ENCODE measurements around the gene OR52E1. TPM values are rescaled to one million over a fixed set of nuclear protein-coding genes. Genes with fewer than 3 reads are reported as not detected.

Gene OR52E1
- total RNA-seq = not detected in 2 replicates

DNA sequence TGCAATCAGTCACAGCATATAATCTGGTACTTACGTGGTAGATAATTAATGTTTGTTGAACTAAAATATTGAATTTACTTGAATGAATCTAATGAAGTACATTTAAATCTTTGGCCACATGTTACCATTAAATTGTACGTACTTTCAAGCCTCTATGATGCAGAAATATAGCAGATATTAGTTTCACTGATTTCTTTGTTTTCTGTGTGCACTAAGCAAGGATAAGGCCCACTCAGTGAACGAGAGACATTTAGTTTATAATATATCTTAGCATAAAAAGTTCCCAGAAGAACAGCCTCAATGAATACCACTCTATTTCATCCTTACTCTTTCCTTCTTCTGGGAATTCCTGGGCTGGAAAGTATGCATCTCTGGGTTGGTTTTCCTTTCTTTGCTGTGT, at the start of gene OR52E1:
TSS of gene OR52E1 (plus strand) at position 301 of the 400 bp plus-strand sequence.

DNA sequence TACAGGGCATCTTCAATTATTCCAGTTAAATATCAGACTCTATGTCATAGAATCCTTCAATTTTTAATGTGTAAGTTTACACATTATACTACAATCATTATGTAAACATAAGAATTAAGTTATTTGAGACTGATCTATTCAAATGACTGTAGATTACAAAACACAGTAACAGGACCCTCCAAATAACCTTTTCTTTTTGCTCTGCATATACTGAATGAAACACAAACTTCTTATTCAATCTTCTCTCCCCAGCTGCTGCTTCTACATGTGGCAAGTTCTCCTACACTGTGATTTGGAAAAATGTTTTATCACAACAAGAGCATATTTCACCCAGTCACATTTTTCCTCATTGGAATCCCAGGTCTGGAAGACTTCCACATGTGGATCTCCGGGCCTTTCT, 23.1 kb upstream of the OR52E1 start, which contains the start of gene OR52J3:
TSS of gene OR52J3 (plus strand) at position 301 of the 400 bp plus-strand sequence. CDS start at position 301, 0 bp downstream.

DNA sequence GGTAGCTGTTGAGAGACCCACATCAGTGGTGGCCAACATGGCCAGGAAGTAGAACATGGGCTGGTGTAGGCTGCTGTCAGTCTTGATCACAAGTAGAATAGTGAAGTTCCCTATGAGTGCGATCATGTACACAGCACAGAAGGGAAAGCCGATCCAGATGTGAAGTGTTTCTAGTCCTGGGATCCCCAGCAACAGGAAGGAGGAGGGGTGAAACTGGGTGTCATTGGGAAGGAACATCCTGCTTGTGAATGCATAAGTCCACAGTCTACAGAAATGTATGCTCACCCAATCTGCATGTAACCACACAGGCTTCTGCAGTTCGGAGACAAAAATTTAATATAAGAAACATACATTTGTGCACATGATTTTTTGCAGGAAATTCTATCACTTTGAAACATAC, 10.0 kb upstream of the OR52E1 start, which contains the start of gene OR52E2:
TSS of gene OR52E2 (minus strand) at position 237 of the 400 bp plus-strand sequence. CDS start at position 237, 0 bp downstream.

Other genes with a start within 250 kb of the OR52E1 start
- not detected in 2 replicates for gene OR51F2, start 248.3 kb upstream of the OR52E1 start, total RNA-seq
- gene OR51S1, start 220.4 kb upstream of the OR52E1 start, total RNA-seq = not detected in 2 replicates
- not detected in 2 replicates for gene OR51T1, start 187.7 kb upstream of the OR52E1 start, total RNA-seq
- not detected in 2 replicates for gene OR51A7, start 165.8 kb upstream of the OR52E1 start, total RNA-seq
- gene OR51G2, start 150.2 kb upstream of the OR52E1 start, total RNA-seq = not detected in 2 replicates
- gene OR51G1, start 145.2 kb upstream of the OR52E1 start, total RNA-seq = not detected in 2 replicates
- not detected in 2 replicates for gene OR51A4, start 122.0 kb upstream of the OR52E1 start, total RNA-seq
- not detected in 2 replicates for gene OR51A2, start 113.9 kb upstream of the OR52E1 start, total RNA-seq
- gene OR51L1, start 74.7 kb upstream of the OR52E1 start, total RNA-seq = not detected in 2 replicates
- 1.7 TPM in 1 of 2 replicates, not detected in the other for gene OR52J3, start 23.0 kb upstream of the OR52E1 start, total RNA-seq
- not detected in 2 replicates for gene OR52E2, start 9.9 kb upstream of the OR52E1 start, total RNA-seq
- not detected in 2 replicates for gene OR52A5, start 68.8 kb downstream of the OR52E1 start, total RNA-seq
- gene OR52A1, start 85.2 kb downstream of the OR52E1 start, total RNA-seq = not detected in 2 replicates
- not detected in 2 replicates for gene OR51V1, start 131.1 kb downstream of the OR52E1 start, total RNA-seq
- not detected in 2 replicates for gene HBB, start 157.5 kb downstream of the OR52E1 start, total RNA-seq
- gene HBD, start 164.9 kb downstream of the OR52E1 start, total RNA-seq = 0.29 TPM in 1 of 2 replicates, not detected in the other
- gene HBG1, start 180.3 kb downstream of the OR52E1 start, total RNA-seq = not detected in 2 replicates
- gene HBG2, start 185.2 kb downstream of the OR52E1 start, total RNA-seq = not detected in 2 replicates
- gene HBE1, start 200.4 kb downstream of the OR52E1 start, total RNA-seq = not detected in 2 replicates
- not detected in 2 replicates for gene OR51B4, start 232.4 kb downstream of the OR52E1 start, total RNA-seq

All from myometrial cell (primary cell).